CD4-positive, CD25-positive, alpha-beta regulatory T cell (primary cell): ENCODE measurements around the gene CAB39. TPM values are rescaled to one million over a fixed set of nuclear protein-coding genes. Genes with fewer than 3 reads are reported as not detected.

ENCODE experiments used
- ATAC-seq, 2 donors: fragments of 150-1000 bp; cut with Tn5 transposase; one replicate each; pipeline ENCODE4 v1.10.0; 2021; ENCODE audit warnings: low read depth in 2 of 2, moderate number of reproducible peaks in 2 of 2, moderate library complexity in 1 of 2
- DNase-seq, 3 donors: peaks; one replicate each; pipeline versions ENCODE4 v3.0.0 to v3.0.0-alpha.2; 2012 to 2022; ENCODE audit warnings: mixed read lengths in 1 of 3
- H3K27ac ChIP-seq: one replicate; pipeline ENCODE4 v1.7.0; 2013; ENCODE audit warnings: mild to moderate bottlenecking, low read length; ENCODE audit not compliant: insufficient read depth, poor library complexity, severe bottlenecking
- H3K27me3 ChIP-seq: one replicate; pipeline ENCODE4 v1.7.0; 2013; ENCODE audit warnings: low read length; ENCODE audit not compliant: control insufficient read depth, insufficient read depth
- H3K36me3 ChIP-seq: one replicate; pipeline ENCODE4 v1.7.0; 2013; ENCODE audit warnings: mild to moderate bottlenecking, low read length, moderate library complexity; ENCODE audit not compliant: control insufficient read depth, insufficient read depth
- H3K4me1 ChIP-seq: 2 replicates; pipeline ENCODE4 v1.7.0; 2013; ENCODE audit warnings: mild to moderate bottlenecking, low read length; ENCODE audit not compliant: insufficient read depth, control insufficient read depth, poor library complexity, severe bottlenecking
- H3K4me3 ChIP-seq: one replicate; pipeline ENCODE4 v1.7.0; 2013; ENCODE audit warnings: low read depth, mild to moderate bottlenecking, low read length, moderate library complexity
- H3K9me3 ChIP-seq, 2 experiments: 1 replicate in 1 of 2; 2 replicates in 1 of 2; pipeline ENCODE4 v1.7.0; 2013; ENCODE audit warnings: low read length in 2 of 2, mild to moderate bottlenecking in 1 of 2, moderate library complexity in 1 of 2; ENCODE audit not compliant: control insufficient read depth in 2 of 2
- H3K27ac Mint-ChIP-seq, 3 donors: one replicate each; pipeline ENCODE4 v1.8.0; 2020 to 2022; ENCODE audit warnings: mild to moderate bottlenecking in 3 of 3, mixed read lengths in 3 of 3, moderate library complexity in 2 of 3
- H3K27me3 Mint-ChIP-seq: one replicate; pipeline ENCODE4 v1.8.0; 2022; ENCODE audit warnings: mild to moderate bottlenecking, mixed read lengths
- H3K36me3 Mint-ChIP-seq: one replicate; pipeline ENCODE4 v1.8.0; 2020; ENCODE audit warnings: mixed read lengths
- H3K4me1 Mint-ChIP-seq, 4 donors: one replicate each; pipeline ENCODE4 v1.8.0; 2020 to 2022; ENCODE audit warnings: mixed read lengths in 4 of 4, mild to moderate bottlenecking in 1 of 4
- H3K4me3 Mint-ChIP-seq, 4 donors: one replicate each; pipeline ENCODE4 v1.8.0; 2020 to 2022; ENCODE audit warnings: mild to moderate bottlenecking in 4 of 4, mixed read lengths in 4 of 4, moderate library complexity in 3 of 4
- H3K9me3 Mint-ChIP-seq, 7 donors: one replicate each; pipeline ENCODE4 v1.8.0; 2020 to 2022; ENCODE audit warnings: mixed read lengths in 7 of 7, mild to moderate bottlenecking in 3 of 7, moderate library complexity in 2 of 7
- polyA plus RNA-seq, 4 donors: library from polyadenylated mRNA; unstranded; fragments of 300-500 nt; fragmentation: Illumina TruSeq; gene quantifications; one replicate each; pipeline ENCODE4 v1.2.3, GENCODE V29; 2021
- total RNA-seq: library from RNA; stranded (reverse); gene quantifications from one replicate; pipeline ENCODE4 v1.2.3, GENCODE V29; 2022

CAB39 gene
- total and polyA plus RNA-seq, 5 donors from 2014 or later = 64.3 to 114 (median 85.8) TPM

DNA sequence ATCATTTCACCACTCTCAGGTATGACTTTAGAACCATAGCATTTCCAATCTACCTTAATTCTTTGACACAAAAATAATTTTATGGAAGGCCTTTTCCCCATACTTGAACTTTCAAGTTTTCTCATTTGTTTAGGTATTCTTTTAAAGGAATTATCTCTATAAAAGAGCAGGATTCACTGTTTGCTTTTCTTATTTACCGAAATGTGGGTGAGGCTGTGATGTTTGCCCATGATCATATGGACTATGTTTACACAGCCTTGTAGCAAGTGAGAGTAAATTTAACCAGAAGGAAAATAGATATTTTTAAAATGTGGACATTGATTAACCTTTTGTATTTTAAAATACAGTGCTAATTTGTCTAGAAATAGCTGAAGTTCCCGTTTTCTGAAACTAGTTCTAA is 26.3 kb downstream of the CAB39 start:
- peak overlapping the region in 2 of 4 donors; percentile 3 to 55 for H3K4me3 Mint-ChIP-seq
- no peaks in the 10 kb centered on the region for H3K9me3 ChIP-seq
- H3K36me3 ChIP-seq = peaks cover 7% of the 10 kb centered on the region
- H3K27me3 Mint-ChIP-seq = no peaks in the 10 kb centered on the region
- no peak overlapping the region for H3K27ac ChIP-seq
- no peaks in the 10 kb centered on the region for H3K9me3 Mint-ChIP-seq
- DNase-seq = no peak
- H3K27ac Mint-ChIP-seq = peak overlapping the region in 2 of 3 donors; percentile 21 to 83
- peaks cover 44% of the 10 kb centered on the region for H3K4me1 ChIP-seq
- H3K36me3 Mint-ChIP-seq = peaks cover 14% of the 10 kb centered on the region
- no peak for ATAC-seq
- no peak overlapping the region for H3K4me3 ChIP-seq
- no peaks in the 10 kb centered on the region for H3K27me3 ChIP-seq
- peaks cover 62 to 78% (median 74%) of the 10 kb centered on the region in 4 donors for H3K4me1 Mint-ChIP-seq

GRCh38 chr2:230739961-230740360 is 27.3 kb downstream of the CAB39 start:
- H3K27me3 Mint-ChIP-seq = no peaks in the 10 kb centered on the region
- no peaks in the 10 kb centered on the region for H3K27me3 ChIP-seq
- DNase-seq = no peak
- H3K36me3 ChIP-seq = peaks cover 9% of the 10 kb centered on the region
- ATAC-seq = no peak
- peaks cover 39% of the 10 kb centered on the region for H3K4me1 ChIP-seq
- peaks cover 58 to 77% (median 70%) of the 10 kb centered on the region in 4 donors for H3K4me1 Mint-ChIP-seq
- no peak overlapping the region for H3K4me3 ChIP-seq
- peaks cover 8% of the 10 kb centered on the region for H3K36me3 Mint-ChIP-seq
- peak overlapping the region in 2 of 3 donors; percentile 8 to 83 for H3K27ac Mint-ChIP-seq
- no peak overlapping the region for H3K27ac ChIP-seq
- peak overlapping the region in 1 of 4 donors; percentile 3 for H3K4me3 Mint-ChIP-seq
- no peaks in the 10 kb centered on the region for H3K9me3 Mint-ChIP-seq
- no peaks in the 10 kb centered on the region for H3K9me3 ChIP-seq

DNA sequence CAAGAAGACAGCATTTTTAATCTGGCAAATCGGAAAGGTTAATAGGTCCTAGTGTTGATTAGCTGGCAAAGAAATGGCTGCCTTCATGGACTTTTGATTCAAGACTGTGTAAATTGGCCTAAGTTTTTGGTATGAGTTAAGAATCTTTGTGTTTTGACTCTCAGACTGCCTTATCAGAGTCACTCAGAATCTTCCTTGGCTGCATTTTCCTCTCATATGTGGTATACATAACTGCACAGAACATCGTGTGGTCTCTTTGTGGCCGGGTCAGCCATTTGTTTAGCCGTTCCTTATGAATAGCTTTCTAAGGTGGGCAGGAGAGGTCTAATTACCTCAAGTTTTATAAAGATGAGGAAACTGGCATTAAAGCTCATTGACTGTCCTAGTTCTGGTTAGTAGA is 30.1 kb downstream of the CAB39 start:
- H3K27me3 Mint-ChIP-seq = no peaks in the 10 kb centered on the region
- H3K27ac ChIP-seq = no peak overlapping the region
- H3K36me3 ChIP-seq = peaks cover 12% of the 10 kb centered on the region
- H3K9me3 Mint-ChIP-seq = no peaks in the 10 kb centered on the region
- no peaks in the 10 kb centered on the region for H3K9me3 ChIP-seq
- H3K4me3 Mint-ChIP-seq = peak overlapping the region in 1 of 4 donors; percentile 22
- peak overlapping the region; percentile 21 to 68 (median 68) for H3K27ac Mint-ChIP-seq
- H3K4me3 ChIP-seq = no peak overlapping the region
- ATAC-seq = no peak
- DNase-seq = no peak
- peaks cover 57 to 76% (median 67%) of the 10 kb centered on the region in 4 donors for H3K4me1 Mint-ChIP-seq
- no peaks in the 10 kb centered on the region for H3K27me3 ChIP-seq
- peaks cover 26% of the 10 kb centered on the region for H3K36me3 Mint-ChIP-seq
- H3K4me1 ChIP-seq = peaks cover 26% of the 10 kb centered on the region

DNA sequence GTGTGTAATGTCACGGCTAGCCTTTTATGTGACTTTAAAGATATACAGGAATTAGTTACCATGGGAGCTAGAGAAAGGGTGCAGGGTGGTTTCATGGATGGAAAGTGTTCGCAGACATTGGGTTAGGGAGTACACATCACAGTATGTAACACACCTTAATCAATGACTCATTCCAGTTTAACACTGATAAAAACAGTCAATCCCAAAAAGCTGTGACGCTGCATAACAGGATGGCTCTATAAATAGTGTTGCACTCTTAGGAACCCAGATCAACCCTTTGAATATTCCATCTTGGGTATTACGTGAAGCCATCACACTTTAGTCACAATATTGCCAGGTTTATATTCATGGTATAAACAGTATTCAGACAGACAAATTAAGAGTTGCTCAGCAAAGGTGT is 33.6 kb downstream of the CAB39 start:
- H3K4me3 ChIP-seq = no peak overlapping the region
- H3K4me3 Mint-ChIP-seq = peak overlapping the region in 1 of 4 donors; percentile 11
- H3K27ac ChIP-seq = no peak overlapping the region
- H3K27ac Mint-ChIP-seq = peak overlapping the region in 1 of 3 donors; percentile 73
- ATAC-seq (no peak), DNase-seq (no peak)
- peaks cover 29% of the 10 kb centered on the region for H3K4me1 ChIP-seq
- no peaks in the 10 kb centered on the region for H3K9me3 ChIP-seq
- no peaks in the 10 kb centered on the region for H3K27me3 Mint-ChIP-seq
- peaks cover 21% of the 10 kb centered on the region for H3K36me3 Mint-ChIP-seq
- H3K4me1 Mint-ChIP-seq = peaks cover 51 to 78% (median 63%) of the 10 kb centered on the region in 4 donors
- no peaks in the 10 kb centered on the region for H3K9me3 Mint-ChIP-seq
- no peaks in the 10 kb centered on the region for H3K27me3 ChIP-seq
- peaks cover 6% of the 10 kb centered on the region for H3K36me3 ChIP-seq

DNA sequence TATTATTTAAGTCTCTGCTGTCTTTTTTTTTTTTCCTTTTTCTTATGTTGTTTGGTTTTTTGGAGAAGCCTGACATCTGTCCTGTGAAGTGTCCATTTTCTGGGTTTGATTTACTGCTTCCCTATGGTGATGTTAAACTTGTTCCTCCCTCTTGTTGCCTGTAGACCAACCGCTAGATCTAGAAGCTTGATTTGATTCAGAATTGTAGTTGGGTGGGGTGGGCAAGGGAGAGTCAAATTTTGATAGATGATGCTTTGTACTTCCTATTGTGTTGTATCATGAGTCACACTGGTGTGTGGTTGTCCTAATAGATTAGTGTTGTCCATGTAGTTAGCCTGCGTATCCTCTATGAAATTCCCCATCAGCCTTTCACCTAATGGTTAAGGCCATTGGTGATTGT is 35.4 kb downstream of the CAB39 start:
- no peak overlapping the region for H3K27ac ChIP-seq
- H3K4me1 Mint-ChIP-seq = peaks cover 56 to 85% (median 70%) of the 10 kb centered on the region in 4 donors
- H3K9me3 Mint-ChIP-seq = no peaks in the 10 kb centered on the region

GRCh38 chr2:230749111-230749510 is 36.5 kb downstream of the CAB39 start:
- Mint-ChIP-seq H3K36me3 (peaks cover 28% of the 10 kb centered on the region), H3K4me3 (no peak overlapping the region), H3K27ac (no peak overlapping the region), H3K4me1 (peaks cover 53 to 84% (median 68%) of the 10 kb centered on the region in 4 donors), H3K27me3 (no peaks in the 10 kb centered on the region), H3K9me3 (no peaks in the 10 kb centered on the region)
- H3K27ac ChIP-seq = no peak overlapping the region
- peaks cover 12% of the 10 kb centered on the region for H3K36me3 ChIP-seq
- H3K4me1 ChIP-seq = peaks cover 31% of the 10 kb centered on the region
- ATAC-seq = no peak
- no peaks in the 10 kb centered on the region for H3K9me3 ChIP-seq
- H3K4me3 ChIP-seq = no peak overlapping the region
- no peak for DNase-seq
- no peaks in the 10 kb centered on the region for H3K27me3 ChIP-seq

More for the DNA sequence above, 35.4 kb downstream of the CAB39 start:
- Mint-ChIP-seq H3K4me3 (peak overlapping the region in 1 of 4 donors; percentile 13), H3K36me3 (peaks cover 27% of the 10 kb centered on the region), H3K27me3 (no peaks in the 10 kb centered on the region), H3K27ac (peak overlapping the region in 1 of 3 donors; percentile 12)
- no peak for ATAC-seq
- DNase-seq = peak in 1 of 3 donors; percentile 19
- Histone ChIP-seq H3K36me3 (peaks cover 12% of the 10 kb centered on the region), H3K9me3 (no peaks in the 10 kb centered on the region), H3K27me3 (no peaks in the 10 kb centered on the region), H3K4me3 (peak overlapping the region; percentile 2), H3K4me1 (peaks cover 35% of the 10 kb centered on the region)

DNA sequence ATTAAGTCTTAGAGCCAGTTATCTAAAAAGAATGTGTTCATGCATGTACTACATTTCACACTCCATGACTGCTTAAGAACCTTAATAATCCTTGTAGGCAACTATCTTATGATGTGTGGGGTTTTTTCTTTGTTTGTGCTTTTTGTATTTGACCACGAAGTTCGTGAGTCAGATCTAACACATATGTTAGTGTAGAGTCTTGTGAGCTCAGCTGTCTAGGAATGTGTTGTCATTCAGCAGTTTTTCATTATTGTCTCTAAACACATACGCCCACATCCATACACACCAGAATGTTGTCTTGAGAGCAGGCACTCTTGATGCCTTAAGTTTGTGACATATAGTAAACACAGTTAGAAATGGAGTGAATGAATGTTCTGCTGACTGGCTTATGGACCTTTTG is 38.4 kb downstream of the CAB39 start:
- peaks cover 0 to 2% (median 0%) of the 10 kb centered on the region in 7 donors for H3K9me3 Mint-ChIP-seq
- ATAC-seq (peak; percentile 43 to 46), DNase-seq (peak in 1 of 3 donors; percentile 26)
- peak overlapping the region; percentile 2 to 81 (median 29) for H3K27ac Mint-ChIP-seq
- no peaks in the 10 kb centered on the region for H3K27me3 Mint-ChIP-seq
- Histone ChIP-seq H3K4me1 (peaks cover 43% of the 10 kb centered on the region), H3K4me3 (peak overlapping the region; percentile 42), H3K27me3 (no peaks in the 10 kb centered on the region), H3K9me3 (no peaks in the 10 kb centered on the region), H3K36me3 (peaks cover 12% of the 10 kb centered on the region), H3K27ac (peak overlapping the region; percentile 43)
- peak overlapping the region in 2 of 4 donors; percentile 6 to 30 for H3K4me3 Mint-ChIP-seq
- H3K4me1 Mint-ChIP-seq = peaks cover 61 to 89% (median 72%) of the 10 kb centered on the region in 4 donors
- peaks cover 28% of the 10 kb centered on the region for H3K36me3 Mint-ChIP-seq

DNA sequence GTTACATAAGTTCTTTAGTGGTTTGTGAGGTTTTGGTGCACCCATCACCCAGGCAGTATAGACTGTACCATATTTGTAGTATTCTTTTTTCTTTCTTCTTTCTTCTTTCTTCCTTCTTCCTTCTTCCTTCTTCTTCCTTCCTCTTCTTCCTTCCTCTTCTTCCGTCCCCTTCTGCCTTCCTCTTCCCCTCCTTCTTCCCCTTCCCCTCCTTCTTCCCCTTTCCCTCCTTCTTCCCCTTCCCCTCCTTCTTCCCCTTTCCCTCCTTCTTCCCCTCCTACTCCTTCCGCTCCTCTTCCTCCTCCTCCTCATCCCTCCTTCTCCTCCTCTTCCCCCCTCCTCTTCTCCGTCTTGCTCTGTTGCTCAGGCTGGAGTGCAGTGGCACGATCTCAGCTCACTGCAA is 41.6 kb downstream of the CAB39 start:
- Histone ChIP-seq H3K4me1 (peaks cover 54% of the 10 kb centered on the region), H3K36me3 (peaks cover 9% of the 10 kb centered on the region), H3K27ac (no peak overlapping the region), H3K27me3 (no peaks in the 10 kb centered on the region), H3K9me3 (no peaks in the 10 kb centered on the region), H3K4me3 (no peak overlapping the region)
- H3K9me3 Mint-ChIP-seq = peaks cover 0 to 2% (median 0%) of the 10 kb centered on the region in 7 donors
- H3K4me3 Mint-ChIP-seq = no peak overlapping the region
- H3K36me3 Mint-ChIP-seq = peaks cover 14% of the 10 kb centered on the region
- H3K27ac Mint-ChIP-seq = peak overlapping the region in 1 of 3 donors; percentile 21
- ATAC-seq (no peak), DNase-seq (no peak)
- H3K27me3 Mint-ChIP-seq = no peaks in the 10 kb centered on the region
- peaks cover 54 to 91% (median 73%) of the 10 kb centered on the region in 4 donors for H3K4me1 Mint-ChIP-seq
